ENCODE results near the gene ZNF598.
"Not testable (repeated sequence)": the region's sequence is repeated elsewhere in the genome, so short reads cannot be mapped to it uniquely, and the experiment has no call there.

ZNF598 gene

DNA sequence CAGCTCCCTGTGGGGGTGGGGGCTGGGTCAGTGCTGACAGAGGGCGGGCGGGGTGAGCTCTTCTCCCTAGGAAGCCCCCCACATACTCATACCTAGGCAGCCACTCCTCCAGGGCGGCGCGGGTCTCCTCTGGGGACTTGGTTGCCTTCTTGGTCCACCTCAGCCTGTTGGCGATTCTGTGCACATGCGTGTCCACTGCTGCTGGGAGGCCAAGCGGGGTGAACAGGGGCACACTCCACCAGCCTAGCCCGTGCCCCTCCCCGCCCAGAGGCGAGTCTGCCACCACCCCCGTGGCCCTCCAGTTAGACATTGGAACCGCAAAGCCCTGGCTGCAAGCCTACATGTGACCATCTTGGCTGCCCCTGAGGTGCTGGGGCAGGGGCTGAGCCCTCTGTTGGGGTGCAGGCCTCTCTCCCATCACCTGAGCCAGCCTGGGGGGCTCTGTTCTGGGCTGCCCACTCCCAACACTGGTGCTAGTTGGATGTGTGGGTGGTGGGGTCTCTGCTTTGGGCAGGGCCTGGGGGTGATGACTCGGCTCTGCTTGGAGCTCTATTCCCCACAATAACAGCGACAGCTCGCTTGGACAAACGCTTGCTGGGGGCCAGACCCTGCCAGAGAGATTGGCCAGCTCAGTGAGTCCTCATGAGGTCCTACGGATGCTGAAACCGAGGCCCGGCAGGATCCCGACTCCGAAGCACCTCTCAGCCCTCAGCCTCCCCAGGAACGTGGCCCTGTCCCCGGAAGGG lies 30.6 kb upstream of the ZNF598 start:
- DNase-seq = no peak

GRCh38 chr16:2039274-2040031 lies 29.8 kb upstream of the ZNF598 start:
- DNase-seq = peak; percentile 69 to 71

DNA sequence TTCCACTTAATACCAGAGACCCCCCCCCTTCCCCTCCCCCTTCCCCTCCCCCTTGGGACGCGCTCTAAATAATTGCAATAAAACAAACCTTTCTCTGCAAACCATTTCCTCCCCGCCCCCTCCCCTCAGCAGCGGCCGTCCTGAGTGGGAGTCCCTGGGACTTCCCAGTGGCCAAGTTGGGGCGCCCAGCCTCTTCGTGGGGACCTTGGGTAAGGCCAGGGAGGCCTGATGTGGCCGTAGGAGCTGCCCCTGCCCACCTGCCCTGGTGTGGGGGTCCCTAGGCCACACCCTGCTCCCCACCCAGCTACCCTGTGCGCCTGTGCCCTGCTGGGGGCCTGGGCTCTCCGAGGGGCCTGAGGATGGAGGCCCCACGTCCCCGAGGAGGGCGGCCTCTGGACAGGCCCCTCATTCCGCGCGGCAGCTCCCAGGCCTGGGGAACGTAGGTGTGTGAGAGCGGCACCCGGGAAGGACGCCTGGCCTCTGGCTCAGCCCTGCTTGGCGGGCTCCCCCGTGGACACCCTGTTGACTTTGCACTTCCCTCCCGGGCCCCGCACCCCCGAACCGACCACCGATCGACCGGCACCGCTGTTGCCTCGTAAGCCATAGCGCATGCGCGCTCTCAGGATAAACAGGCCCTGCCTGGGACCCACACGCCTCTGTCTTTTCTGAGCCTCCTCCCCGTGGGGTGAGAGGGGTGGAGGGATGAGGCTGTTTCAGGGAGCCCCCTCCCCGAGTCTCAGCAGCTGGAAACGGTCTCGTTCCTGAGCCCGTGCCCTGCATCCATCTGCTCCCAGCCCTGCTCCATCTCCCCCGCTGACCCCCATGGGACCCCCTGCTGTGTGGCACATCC lies 29.0 kb upstream of the ZNF598 start:
- no peak for DNase-seq

GRCh38 chr16:2037647-2038381 lies 28.2 kb upstream of the ZNF598 start:
- DNase-seq = no peak

GRCh38 chr16:2037115-2037514 lies 27.5 kb upstream of the ZNF598 start:
- DNase-seq = no peak

DNA sequence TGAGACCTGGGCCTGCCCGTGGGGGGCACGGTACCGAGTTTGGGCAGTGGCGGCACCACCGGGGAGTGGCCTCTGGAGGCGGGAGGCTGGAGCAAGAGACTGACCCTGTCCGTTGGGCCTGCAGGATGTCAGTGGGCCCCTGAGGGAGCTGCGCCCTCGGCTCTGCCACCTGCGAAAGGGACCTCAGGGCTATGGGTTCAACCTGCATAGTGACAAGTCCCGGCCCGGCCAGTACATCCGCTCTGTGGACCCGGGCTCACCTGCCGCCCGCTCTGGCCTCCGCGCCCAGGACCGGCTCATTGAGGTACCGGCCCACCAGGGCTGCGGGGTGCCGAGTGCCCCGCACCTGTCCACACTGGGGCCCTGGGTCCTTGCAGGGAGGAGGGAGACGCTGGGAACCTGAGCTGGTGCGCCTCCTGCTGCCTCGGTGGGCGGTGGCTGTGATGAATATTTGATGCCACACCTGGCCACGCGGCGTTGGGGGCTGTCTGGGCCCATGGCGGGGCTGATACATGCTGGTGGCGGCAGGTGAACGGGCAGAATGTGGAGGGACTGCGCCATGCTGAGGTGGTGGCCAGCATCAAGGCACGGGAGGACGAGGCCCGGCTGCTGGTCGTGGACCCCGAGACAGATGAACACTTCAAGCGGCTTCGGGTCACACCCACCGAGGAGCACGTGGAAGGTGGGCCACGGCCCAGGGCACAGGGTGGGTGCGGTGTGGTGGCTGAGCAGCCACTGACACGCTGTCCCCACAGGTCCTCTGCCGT lies 26.8 kb upstream of the ZNF598 start:
- no peak for DNase-seq

- peak; percentile 42 to 69 for DNase-seq
Observed at GRCh38 chr16:2035431-2036199, 26.0 kb upstream of the ZNF598 start.

GRCh38 chr16:2034696-2035430 lies 25.2 kb upstream of the ZNF598 start:
- no peak for DNase-seq

GRCh38 chr16:2033909-2034695 lies 24.5 kb upstream of the ZNF598 start:
- not testable (repeated sequence) for DNase-seq

GRCh38 chr16:2033057-2033908 lies 23.7 kb upstream of the ZNF598 start:
- no peak for DNase-seq

- no peak for DNase-seq
Observed at GRCh38 chr16:2032285-2033056, 22.9 kb upstream of the ZNF598 start.

- no peak for DNase-seq
Observed at GRCh38 chr16:2031081-2031577, 21.5 kb upstream of the ZNF598 start.

GRCh38 chr16:2030036-2030435 lies 20.4 kb upstream of the ZNF598 start:
- DNase-seq = no peak

DNA sequence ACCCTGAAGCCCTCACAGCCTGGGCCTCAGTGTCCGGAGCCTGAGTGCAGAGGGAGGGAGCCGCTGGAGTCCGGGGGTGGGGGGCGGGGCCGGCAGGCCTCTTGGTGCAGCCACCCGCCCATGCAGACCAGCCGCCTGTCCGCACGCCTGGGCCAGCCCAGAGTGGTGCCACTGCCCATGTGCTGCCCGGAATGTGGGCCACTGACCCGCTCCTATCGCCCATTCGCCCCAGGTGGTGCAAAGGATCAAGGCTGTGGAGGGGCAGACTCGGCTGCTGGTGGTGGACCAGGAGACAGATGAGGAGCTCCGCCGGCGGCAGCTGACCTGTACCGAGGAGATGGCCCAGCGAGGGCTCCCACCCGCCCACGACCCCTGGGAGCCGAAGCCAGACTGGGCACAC lies 19.7 kb upstream of the ZNF598 start:
- DNase-seq = no peak

DNA sequence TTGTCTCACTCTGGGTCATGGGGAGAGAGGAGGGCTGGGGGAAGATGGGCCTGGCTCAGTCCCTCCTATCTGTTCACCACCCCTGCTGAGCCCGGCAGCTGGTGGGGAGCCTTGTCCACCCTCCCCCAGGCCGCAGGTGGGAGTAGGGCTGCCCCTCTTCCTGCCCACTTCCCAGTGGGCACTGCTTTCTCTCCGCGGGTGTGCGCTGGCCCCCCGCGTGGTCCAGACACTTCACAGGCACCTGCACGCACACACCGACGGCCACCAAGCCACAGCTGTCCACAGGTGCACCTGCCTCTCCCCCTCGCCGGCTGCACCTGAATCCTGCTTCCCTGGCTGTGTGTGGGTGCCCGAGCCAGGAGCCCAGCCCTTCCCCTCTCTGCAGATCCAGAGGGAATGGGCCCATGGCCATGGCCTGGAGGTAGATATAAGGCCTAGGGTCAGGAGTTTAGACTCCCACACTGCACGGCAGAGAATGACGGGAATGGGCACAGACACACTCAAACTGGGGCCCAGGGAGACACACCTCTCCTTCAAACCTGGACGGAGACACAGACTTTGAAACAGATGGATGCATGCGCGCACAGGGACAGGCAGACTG lies 19.1 kb upstream of the ZNF598 start:
- DNase-seq = no peak

DNA sequence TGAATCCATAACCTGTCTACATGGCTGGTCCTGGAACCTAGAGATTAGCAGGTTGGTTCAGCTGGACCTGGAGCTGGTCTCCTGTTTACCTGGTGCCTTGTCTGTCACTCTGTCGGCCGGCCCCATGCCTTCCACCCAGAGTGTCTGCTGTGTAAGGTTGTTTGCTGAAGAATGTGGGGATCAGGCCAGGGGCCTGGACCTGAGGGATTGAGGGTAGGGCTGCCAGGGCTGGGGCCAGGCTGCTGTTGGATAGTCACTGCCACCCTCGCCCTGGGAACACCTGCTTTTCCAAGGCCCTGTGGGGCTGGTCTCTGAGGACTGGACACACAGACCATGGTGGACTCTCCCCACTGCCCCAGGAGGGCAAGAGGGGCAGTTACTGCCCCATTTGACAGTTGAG lies 18.5 kb upstream of the ZNF598 start:
- no peak for DNase-seq
